ENCODE measurements around the gene PTPN18.

The PTPN18 gene

DNA sequence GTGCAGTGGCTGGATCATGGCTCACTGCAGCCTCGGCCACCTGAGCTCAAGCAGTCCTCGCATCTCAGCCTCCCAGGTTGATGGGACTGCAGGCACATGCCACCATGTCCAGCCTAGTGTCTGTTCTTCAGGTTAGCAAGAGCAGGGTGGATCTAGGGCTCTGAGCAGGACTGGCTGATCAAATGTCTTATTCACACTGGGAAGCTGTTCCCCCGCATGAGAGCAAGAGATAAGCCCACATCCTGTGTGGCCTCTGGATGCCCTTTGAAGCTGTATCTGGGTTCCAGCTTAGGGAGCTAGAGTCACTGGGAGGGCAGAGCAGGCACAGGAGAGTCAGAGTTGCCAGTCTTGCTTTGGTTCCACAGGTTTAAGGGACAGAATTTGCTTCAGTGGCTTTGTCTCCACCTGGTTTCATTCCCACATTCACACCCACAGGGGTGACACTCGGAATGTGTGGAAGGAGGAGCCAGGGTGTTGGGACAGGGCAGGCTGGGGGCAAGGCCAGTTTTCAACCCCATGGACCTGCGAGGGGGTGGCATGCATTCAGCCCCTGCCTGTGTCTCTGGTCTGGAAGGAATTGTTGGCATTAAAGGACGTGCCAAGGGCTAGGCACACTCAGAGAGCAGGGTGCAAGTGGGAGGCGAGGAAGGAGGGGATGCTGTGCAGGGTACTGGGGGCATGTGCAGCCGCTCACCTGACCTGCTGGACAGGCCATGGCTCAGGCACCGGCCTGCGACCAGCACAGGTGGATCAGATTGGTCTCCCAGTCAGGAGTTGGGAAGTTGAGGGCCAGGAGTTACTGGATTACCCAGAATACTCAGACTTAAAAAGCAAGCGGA is 24.5 kb downstream of the PTPN18 start:
- H3K27me3 ChIP-seq (replicated peaks; ENCODE audit: control insufficient read depth, insufficient read depth, low read length) = no peaks in the 10 kb centered on the region

DNA sequence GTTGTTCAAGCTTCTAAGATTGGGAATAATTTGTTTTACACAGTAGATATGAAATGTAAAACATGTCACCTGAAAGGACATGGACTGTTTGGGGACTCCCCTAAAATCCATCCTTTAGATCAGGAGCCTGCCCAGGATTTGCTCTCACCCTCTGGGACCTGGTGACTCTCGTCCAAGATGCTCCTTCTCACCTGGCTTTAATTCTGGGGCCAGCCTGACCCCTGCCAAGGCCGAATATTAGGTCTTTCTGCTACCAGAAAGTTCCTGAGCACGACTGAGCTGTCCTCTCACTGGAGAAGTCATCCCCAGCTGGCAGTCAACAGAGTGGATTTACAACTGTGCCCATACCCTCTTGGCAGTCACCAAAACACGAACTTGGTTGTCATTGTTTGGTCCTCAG is 25.3 kb downstream of the PTPN18 start:
- Histone ChIP-seq H3K4me3 (replicated peaks; ENCODE audit: low read depth, low read length) (no peak overlapping the region), H3K36me3 (ENCODE audit: control insufficient read depth, insufficient read depth, low read length) (peaks cover 2% of the 10 kb centered on the region; the same call in 1 of the 2 replicates), H3K27me3 (replicated peaks; ENCODE audit: control insufficient read depth, insufficient read depth, low read length) (no peaks in the 10 kb centered on the region)
- TF ChIP-seq, protein P1, sequence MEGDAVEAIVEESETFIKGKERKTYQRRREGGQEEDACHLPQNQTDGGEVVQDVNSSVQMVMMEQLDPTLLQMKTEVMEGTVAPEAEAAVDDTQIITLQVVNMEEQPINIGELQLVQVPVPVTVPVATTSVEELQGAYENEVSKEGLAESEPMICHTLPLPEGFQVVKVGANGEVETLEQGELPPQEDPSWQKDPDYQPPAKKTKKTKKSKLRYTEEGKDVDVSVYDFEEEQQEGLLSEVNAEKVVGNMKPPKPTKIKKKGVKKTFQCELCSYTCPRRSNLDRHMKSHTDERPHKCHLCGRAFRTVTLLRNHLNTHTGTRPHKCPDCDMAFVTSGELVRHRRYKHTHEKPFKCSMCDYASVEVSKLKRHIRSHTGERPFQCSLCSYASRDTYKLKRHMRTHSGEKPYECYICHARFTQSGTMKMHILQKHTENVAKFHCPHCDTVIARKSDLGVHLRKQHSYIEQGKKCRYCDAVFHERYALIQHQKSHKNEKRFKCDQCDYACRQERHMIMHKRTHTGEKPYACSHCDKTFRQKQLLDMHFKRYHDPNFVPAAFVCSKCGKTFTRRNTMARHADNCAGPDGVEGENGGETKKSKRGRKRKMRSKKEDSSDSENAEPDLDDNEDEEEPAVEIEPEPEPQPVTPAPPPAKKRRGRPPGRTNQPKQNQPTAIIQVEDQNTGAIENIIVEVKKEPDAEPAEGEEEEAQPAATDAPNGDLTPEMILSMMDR (IDR thresholded peaks at IDR 0.05; ENCODE audit: insufficient read depth, low read length, poor library complexity, severe bottlenecking) = no peak
- no peak for DNase-seq (ENCODE audit: extremely low read depth, insufficient read length)

More for the DNA sequence above, 24.5 kb downstream of the PTPN18 start:
- TF ChIP-seq, protein P1 (IDR thresholded peaks at IDR 0.05; ENCODE audit: insufficient read depth, low read length, poor library complexity, severe bottlenecking) = no peak
- no peak overlapping the region for H3K4me3 ChIP-seq (replicated peaks; ENCODE audit: low read depth, low read length)
- DNase-seq (ENCODE audit: extremely low read depth, insufficient read length) = no peak
- peaks cover 2% of the 10 kb centered on the region for H3K36me3 ChIP-seq (ENCODE audit: control insufficient read depth, insufficient read depth, low read length)

GRCh38 chr2:130381619-130382018 is 25.8 kb downstream of the PTPN18 start:
- no peak for DNase-seq (ENCODE audit: extremely low read depth, insufficient read length)
- Histone ChIP-seq H3K4me3 (replicated peaks; ENCODE audit: low read depth, low read length) (no peak overlapping the region), H3K27me3 (replicated peaks; ENCODE audit: control insufficient read depth, insufficient read depth, low read length) (no peaks in the 10 kb centered on the region), H3K36me3 (ENCODE audit: control insufficient read depth, insufficient read depth, low read length) (peaks cover 2% of the 10 kb centered on the region; the same call in 1 of the 2 replicates)
- TF ChIP-seq, protein P1 (IDR thresholded peaks at IDR 0.05; ENCODE audit: insufficient read depth, low read length, poor library complexity, severe bottlenecking) = no peak

DNA sequence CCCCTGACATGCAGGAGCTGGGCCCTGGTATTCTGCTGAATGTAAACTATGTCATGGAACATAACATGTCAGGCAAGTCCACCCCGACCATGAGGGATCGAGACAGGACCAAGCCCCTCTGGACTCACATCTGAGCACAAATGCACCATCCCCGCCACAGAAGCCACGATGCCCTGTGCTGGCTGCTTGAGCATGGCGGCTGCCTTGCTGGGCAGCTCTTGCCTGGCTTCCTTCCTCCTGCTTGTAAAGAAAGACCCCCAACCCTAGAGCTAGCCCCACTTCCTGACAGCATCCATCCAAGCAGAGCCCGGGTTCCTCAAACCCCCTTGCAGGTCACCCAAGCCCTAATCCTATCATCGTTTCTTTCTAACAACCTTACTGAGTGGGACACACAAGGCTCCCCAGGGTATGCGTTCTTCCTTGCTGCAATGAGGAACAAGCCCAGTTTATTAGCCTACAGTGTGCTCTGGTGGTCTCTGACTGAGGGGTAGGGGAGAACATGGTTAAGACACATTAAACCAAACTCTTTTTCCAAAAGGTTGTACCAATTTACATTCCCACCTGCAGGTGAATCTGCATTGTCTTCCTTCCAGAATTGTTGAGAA is 26.6 kb downstream of the PTPN18 start:
- TF ChIP-seq, protein P1 (IDR thresholded peaks at IDR 0.05; ENCODE audit: insufficient read depth, low read length, poor library complexity, severe bottlenecking) = no peak
- DNase-seq (ENCODE audit: extremely low read depth, insufficient read length) = no peak
- H3K4me3 ChIP-seq (replicated peaks; ENCODE audit: low read depth, low read length) = no peak overlapping the region
- H3K27me3 ChIP-seq (replicated peaks; ENCODE audit: control insufficient read depth, insufficient read depth, low read length) = no peaks in the 10 kb centered on the region
- peaks cover 2% of the 10 kb centered on the region; the same call in 1 of the 2 replicates for H3K36me3 ChIP-seq (ENCODE audit: control insufficient read depth, insufficient read depth, low read length)

GRCh38 chr2:130385709-130386108 is 29.9 kb downstream of the PTPN18 start:
- no peak for DNase-seq (ENCODE audit: extremely low read depth, insufficient read length)
- H3K36me3 ChIP-seq (ENCODE audit: control insufficient read depth, insufficient read depth, low read length) = no peaks in the 10 kb centered on the region; the same call in 1 of the 2 replicates
- H3K27me3 ChIP-seq (replicated peaks; ENCODE audit: control insufficient read depth, insufficient read depth, low read length) = no peaks in the 10 kb centered on the region
- H3K4me3 ChIP-seq (replicated peaks; ENCODE audit: low read depth, low read length) = no peak overlapping the region
- TF ChIP-seq, protein P1 (IDR thresholded peaks at IDR 0.05; ENCODE audit: insufficient read depth, low read length, poor library complexity, severe bottlenecking) = no peak
